AG20443 (cell line): Measurements from ENCODE around the gene PDE1A.

Experiments used
- DNase-seq: peaks from one replicate; pipeline ENCODE4 v3.0.0; 2012; ENCODE audit warnings: low spot score, mixed read lengths

The PDE1A gene

DNA sequence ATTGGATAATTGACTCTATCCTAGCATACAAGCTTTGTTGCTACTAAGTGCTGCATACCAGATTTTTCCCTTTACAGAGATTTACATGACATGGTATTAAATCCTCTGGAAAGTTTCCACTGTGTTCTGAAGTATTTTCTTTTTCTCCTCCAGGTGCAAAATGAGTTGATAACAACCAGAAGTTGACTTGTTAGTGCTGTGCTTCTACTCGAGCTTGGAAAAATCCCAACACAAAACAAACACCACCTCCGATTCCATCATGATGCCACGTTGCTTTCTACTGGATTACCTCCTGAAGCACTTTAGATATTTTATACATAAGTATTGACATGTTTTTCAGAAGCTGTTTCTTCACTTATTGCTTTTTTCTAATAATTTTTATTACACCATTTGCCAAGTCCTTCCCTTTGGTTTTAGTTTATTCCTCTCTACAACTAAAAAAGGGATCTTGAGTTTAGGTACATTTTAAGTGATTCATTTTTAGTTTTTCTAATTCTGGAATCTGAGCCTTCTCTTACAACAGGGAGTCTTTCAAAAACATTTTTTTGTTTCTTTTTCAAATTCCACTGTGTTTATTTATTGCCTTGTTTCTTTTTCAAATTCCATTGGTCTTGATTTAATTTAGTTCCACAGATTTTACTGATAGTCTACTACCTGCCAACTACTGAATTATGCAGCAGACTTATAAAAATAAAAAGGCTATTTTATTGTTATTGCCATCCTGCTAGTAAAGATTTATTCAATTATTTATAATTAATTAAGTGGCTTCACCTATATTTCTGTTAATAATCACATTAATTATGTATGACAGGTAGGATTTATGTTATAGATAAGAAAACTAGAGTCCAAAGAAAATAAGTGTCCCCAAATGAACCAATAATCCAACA lies 297.8 kb downstream of the PDE1A start:
- no peak for DNase-seq

DNA sequence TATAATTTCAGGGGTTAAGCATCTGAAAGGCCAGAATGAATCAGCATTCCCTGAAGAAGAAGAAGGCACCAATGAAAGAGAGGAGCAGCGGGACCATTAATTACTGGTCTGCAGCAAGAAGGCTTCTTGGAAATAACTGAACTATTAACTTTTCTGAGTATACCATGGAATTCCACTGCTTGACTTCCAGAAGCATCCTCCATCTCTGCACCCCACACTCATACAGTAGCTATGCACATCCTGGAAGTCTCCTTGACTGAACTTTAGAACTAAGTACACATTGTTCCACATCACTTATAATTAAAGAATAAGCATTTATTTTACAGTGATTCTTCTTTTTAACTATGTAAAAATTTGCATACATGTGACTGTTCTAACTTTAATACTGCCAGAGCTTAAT lies 309.6 kb downstream of the PDE1A start:
- no peak for DNase-seq

DNA sequence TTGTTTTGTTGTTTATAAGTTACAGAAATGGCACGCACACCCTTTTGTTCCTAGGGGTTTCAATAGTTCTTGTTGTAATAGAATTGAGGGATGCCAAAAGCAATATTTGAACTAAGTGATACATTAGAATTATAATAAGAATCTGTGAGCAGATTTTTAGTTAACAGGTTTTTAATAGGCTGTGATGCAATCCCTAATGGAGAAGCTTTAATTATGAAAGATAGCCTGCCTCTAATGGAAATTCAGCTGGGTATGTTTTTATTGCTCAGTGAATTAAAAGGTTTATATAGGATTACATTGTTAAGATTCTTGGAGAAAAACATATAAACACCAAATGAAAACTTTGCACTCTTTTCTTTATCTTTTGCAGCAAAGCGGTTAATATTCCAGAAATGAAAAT lies 310.1 kb downstream of the PDE1A start:
- no peak for DNase-seq

DNA sequence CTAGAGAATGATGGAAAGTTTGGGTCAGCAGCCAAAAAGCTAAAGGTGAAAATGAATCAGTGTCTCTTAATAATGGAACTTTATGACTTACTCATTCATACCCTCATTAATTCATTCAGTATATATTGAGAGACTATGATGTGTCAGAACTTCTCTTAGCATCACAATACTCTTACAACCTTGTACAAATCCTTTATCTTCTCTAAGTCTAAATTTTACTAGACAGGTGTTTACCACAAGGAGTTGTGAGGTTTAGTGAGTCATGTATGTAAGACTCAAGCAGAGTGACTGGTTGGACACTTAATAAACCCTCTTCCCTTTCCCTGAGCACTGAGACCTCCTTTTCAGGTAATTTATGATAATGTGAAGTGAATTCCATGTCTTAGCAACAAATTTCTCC lies 311.6 kb downstream of the PDE1A start:
- DNase-seq: no peak

DNA sequence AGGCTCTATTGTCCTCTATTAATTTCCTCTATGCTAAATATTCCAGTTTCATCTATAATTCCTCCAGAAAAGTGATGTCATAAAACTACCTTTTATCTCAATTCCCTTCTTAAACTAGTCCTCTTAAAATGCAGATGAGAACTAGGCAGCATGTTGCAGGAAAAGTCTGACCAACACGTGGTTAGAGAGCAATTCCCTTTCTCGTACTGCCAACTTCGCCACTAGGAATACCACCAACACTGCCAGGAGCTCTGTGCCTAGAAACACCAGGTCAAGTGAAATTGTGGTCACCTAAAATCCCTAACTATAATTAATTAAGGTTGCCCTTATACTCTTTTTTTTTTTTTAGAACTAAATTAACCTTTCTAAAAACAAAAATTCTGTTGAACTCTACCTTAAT lies 313.5 kb downstream of the PDE1A start:
- no peak for DNase-seq

DNA sequence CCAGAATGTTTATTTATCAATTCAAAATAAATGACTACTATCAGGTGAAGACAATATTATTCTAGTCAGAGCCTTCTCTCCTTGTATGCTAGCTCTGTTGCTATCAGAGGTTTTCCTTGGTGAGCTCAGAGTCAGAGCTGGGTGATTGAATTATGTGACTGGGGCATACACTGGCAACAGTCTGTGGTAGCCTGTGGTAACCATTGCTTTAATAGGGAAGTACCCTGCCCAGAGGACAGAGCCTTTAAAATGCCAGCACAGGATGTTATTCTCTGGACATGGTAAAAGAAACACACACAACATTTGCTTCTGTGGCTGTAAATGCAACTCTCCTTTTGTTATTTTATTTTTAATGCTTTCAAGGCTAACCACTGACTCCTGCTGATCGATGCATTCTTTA lies 316.5 kb downstream of the PDE1A start:
- DNase-seq: no peak

DNA sequence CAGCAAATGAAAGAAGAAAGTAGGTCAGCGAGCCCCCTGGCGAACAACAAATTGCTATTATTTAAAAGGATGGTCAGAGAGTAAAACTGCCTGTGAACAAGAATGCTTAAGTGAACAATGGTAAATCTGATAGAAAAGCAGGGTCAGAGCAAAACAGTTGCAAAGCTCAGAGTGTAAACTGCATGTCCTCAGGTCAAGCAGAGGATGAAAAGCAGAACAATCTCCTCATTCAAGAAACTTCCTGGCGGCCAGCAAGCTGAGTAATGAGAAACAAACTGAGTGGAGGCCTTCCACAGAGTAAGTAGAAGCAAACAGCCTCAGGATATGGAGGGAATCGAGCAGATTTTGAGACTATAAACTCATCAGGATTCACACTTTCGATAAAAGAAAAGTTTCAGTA lies 323.3 kb downstream of the PDE1A start:
- DNase-seq: no peak

DNA sequence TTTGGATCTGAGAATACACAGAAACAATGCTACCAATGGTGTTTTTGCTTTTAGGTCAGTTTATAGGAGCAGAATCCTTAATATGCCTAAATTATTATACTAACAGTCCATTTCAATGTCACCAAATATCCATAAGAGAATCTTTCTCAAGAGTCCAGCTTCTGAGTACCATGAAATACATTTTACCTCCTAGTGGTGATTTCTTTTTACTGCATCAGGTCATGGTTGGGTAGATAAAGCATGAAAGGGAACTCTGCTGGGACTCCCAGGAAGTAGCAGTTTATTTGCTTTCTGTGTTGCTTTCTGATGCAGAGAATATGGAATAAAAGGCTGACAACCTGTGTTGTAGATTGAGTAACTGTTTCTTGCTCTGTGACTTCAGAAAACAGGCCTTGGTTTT lies 325.6 kb downstream of the PDE1A start:
- DNase-seq: no peak

DNA sequence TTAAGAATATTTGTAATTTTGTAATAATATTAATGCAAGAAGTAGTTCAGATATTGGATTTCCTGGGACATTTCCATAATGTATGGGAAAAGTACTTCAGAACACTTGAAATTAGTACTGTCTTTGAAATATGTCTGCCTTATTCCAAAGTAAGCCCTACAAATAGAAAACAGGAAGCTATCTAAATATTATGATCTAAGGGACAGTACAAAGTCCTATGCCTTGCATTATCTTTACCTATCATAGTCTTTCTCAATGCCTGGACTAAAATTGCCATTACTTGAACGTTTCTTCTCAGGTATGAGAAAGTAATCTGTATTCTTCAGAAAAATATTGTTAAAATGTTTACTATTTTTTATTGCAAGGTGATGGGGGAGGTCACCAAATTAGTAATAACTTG lies 328.2 kb downstream of the PDE1A start:
- no peak for DNase-seq

DNA sequence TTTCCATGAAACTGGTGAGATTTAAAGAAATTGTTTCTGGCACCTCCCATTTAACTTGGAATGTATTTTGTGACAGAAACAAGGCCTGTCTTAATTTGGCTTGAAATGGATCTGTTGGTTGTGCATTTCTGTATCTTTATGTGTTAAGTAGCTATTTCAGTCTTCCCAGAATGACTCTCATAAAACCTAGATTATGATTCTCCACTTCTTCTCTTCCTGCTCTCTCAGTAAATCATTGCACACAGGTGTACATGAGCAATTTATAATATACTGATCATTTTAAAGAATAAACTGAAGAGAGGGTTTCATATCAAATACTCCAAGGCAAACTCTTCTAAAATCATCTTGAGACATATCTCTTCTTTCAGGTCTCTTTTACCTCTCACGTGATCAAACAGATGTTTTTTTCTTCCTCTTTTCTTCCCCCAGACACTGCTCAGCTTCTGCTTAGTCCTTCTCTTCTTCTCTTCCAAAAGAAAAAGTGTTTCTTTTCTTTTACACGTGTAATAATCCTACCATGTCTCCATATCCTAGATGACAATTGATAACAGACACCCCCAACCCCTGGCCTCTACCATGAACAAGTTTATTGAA lies 329.2 kb downstream of the PDE1A start:
- no peak for DNase-seq

DNA sequence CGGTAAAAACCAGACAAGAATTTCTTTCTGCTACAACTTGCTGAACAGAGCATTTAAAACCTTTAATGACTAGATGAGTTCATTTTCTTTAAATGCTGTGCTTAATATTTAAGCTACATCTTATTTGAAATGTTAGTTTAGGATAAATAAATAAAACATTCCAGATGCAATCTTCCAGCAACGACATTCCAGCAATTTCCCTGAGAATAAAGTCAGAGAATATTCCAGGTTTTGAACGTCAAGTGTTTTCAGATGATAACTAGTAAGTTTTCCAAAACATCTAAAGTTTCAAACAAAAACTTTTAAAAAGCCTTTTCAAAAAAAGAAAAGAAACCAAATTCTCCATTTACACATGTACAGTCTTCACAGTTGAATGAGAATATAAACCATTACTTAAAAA lies 336.4 kb downstream of the PDE1A start:
- no peak for DNase-seq
